ENCODE measurements around the gene SNRNP48. TPM values are rescaled to one million over a fixed set of nuclear protein-coding genes. Genes with fewer than 3 reads are reported as not detected.

The SNRNP48 gene
- total and polyA plus RNA-seq, 10 of the 15 experiments (the other 5 are each of a cell fraction or from before 2014, with no cell fraction given): 3.2 to 14.4 (median 8.9) TPM

- H3K9me3 ChIP-seq (replicated peaks; ENCODE audit: control insufficient read depth, insufficient read depth, low read length): no peaks in the 10 kb centered on the region
- H3K36me3 ChIP-seq (ENCODE audit: control insufficient read depth in 2 of 2, insufficient read depth in 2 of 2, low read length in 1 of 2): no peaks in the 10 kb centered on the region
- TF ChIP-seq SUZ12 (IDR thresholded peaks at IDR 0.05; ENCODE audit: unreplicated experiment) (no peak), PRDM15 (CRISPR knock-in tag; IDR thresholded peaks at IDR 0.05) (no peak), ELK1 (IDR thresholded peaks at IDR 0.05; ENCODE audit: low read depth, low read length) (no peak), BACH1 (IDR thresholded peaks at IDR 0.05; ENCODE audit: borderline replicate concordance) (no peak), ZNF274 (IDR thresholded peaks at IDR 0.05; ENCODE audit: insufficient read depth, insufficient read length) (no peak), KDM1A (IDR thresholded peaks at IDR 0.05; ENCODE audit: borderline replicate concordance) (no peak)
- H3K79me2 ChIP-seq (ENCODE audit: control insufficient read depth, insufficient read depth, low read length): no peaks in the 10 kb centered on the region
- no peak overlapping the region for H3K27ac ChIP-seq (ENCODE audit: control insufficient read depth, insufficient read depth)
- CTCF ChIA-PET: no interaction called here
- RAD21 ChIA-PET (ENCODE audit: unreplicated experiment): no interaction called here
- H3K9ac ChIP-seq (ENCODE audit: control insufficient read depth, insufficient read depth, low read length): no peak overlapping the region
- no peaks in the 10 kb centered on the region for H4K20me1 ChIP-seq (ENCODE audit: control insufficient read depth, insufficient read depth)
- no peak overlapping the region for H2AFZ ChIP-seq (ENCODE audit: control insufficient read depth, low read depth, low read length)
- no peak for DNase-seq (ENCODE audit: low read depth, low spot score)
- intact Hi-C loops (cut with micrococcal nuclease; ENCODE audit: unreplicated experiment) (no loop called here), in situ Hi-C loops (cut with MboI) (no loop called here)
- H3K27me3 ChIP-seq (replicated peaks in 1 of 2; ENCODE audit: control insufficient read depth in 2 of 2, insufficient read depth in 2 of 2, low read length in 1 of 2): 0 out of 4 replicates have a peak, but pooled peaks cover 0 to 1% of the 10 kb centered on the region in 2 experiments
- H3K4me1 ChIP-seq (ENCODE audit: control insufficient read depth, insufficient read depth, low read length): no peaks in the 10 kb centered on the region
- SMC1A ChIA-PET (ENCODE audit: uncharacterized antibody, unreplicated experiment): interaction anchor here (1.2 kb wide), 1 partner anchor 363 kb away, joined by 3 read pairs; no protein-coding TSS in a partner anchor
- no peak overlapping the region for H3K4me2 ChIP-seq (ENCODE audit: control insufficient read depth, insufficient read depth)
- FAIRE-seq: no peak
- no peak overlapping the region for H3K4me3 ChIP-seq
- WGBS (ENCODE audit: insufficient coverage, insufficient replicate concordance, low lambda C conversion rate, missing lambda C conversion rate): 55% methylated on average over 12 of the region's 12 CpGs
- POLR2A ChIA-PET: interaction anchor here (0.5 kb wide), 1 partner anchor 11 kb away, joined by 3 read pairs; no protein-coding TSS in a partner anchor
- no TSS peak for BruUV-seq (replicated peaks)
- ATAC-seq: no peak
These were observed 50.9 kb downstream of the SNRNP48 start for GRCh38 chr6:7640607-7641577.
